Eye (tissue), 1 donor: Measurements from ENCODE around the gene TMEM161B.
"Not testable (repeated sequence)": the region's sequence is repeated elsewhere in the genome, so short reads cannot be mapped to it uniquely, and the experiment has no call there.

ENCODE experiments used
- DNase-seq: peaks from one replicate; pipeline ENCODE4 v3.0.0-alpha.2; 2015

TMEM161B gene

DNA sequence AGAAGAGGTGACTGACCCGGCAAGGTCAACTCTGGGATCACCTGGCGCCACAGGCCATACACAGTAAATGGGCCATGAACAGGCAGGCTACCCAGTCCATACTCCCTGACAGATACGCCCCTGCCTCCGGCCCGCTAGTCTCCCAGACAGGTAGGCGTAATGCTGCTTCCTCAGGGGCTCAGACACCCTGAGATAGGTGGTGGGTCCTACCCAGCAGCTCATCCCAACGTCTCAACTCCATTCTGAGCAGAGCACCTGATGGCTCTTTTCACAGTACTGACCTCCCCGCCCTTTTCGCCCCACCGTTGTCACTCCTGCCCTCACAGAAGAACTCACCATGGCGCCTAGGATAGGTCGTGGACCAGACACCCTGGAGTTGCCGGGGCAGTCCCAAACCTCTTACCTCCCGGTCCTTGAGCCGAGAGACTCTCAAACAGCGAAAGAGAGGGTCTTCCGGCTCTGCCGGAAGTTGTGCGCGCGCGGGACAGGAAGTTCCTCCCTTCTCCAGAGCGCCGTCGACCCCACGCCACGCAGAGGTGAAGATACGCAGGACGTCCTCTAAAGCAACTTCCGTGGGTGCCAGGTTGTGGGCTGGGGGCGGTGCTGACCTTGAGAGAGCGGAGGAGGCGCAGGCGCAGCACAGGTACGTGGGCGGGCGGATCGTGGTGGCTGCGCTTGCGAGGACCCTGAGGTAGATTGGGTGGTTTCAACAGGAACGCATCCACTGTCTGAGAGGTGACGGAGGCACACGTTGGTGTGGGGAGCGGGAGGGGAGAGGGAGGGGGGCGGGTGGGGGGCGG lies at the start of gene TMEM161B:
Gene TMEM161B, minus strand, starts transcription at position 461 of the 800 bp plus-strand sequence. Its CDS starts 122 bp downstream, at position 339.
- peak; percentile 93 for DNase-seq

DNA sequence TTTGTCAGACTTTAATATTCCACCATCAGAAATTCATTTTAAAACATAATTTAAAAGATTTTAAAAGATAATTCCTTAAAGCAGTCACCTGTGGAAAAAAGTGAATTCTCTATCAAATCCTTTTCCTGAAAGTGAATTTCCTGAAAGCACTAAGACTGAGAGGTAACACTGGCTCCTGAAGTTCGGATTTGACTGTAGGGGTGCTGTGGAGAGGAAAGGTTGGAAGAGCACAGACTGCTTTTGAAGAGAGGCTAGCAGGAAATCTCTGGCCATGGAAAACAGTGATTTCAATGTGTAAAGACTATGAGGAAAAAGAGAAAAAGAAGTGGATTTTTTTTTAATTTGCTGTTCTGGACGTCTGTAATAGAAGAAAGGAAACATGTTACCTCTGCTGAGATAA lies 35.7 kb upstream of the TMEM161B start:
- no peak for DNase-seq

DNA sequence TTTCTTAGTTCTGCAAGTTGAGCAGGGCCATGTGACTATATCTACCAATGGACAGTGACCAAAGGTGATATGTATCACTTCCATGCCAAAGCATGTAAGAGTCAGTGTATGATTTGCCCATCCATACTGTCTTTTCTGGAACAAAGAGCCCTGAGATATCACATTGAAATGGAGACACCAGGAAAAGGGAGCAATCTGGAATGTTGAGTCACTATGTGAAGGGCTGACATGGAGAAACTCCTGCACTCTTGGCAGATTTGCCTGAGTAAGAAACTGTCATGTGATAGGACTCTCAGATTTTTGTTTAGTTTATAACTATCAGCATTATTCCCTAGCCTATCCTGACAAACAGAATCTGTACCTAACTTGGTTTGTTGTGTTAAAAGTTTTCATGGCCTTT lies 29.8 kb upstream of the TMEM161B start:
- no peak for DNase-seq

DNA sequence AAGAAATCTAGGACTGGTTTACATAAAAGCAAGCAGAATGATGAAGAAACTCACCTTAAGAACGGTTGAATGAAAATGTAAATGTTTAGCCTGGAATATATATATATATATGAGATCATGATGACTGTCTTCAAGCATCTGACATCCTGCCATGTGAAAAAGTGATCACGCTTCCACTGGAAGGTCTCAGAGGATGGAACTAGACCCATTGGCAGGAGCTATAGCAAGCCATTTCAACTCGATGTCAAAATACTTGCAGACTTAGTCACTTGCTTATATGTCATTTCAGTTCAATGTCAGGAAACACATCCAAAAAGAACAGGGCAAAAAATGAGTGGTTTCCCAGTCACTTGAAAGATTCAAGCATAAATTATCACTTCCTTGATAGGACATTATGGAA lies 22.2 kb upstream of the TMEM161B start:
- DNase-seq, result no peak

DNA sequence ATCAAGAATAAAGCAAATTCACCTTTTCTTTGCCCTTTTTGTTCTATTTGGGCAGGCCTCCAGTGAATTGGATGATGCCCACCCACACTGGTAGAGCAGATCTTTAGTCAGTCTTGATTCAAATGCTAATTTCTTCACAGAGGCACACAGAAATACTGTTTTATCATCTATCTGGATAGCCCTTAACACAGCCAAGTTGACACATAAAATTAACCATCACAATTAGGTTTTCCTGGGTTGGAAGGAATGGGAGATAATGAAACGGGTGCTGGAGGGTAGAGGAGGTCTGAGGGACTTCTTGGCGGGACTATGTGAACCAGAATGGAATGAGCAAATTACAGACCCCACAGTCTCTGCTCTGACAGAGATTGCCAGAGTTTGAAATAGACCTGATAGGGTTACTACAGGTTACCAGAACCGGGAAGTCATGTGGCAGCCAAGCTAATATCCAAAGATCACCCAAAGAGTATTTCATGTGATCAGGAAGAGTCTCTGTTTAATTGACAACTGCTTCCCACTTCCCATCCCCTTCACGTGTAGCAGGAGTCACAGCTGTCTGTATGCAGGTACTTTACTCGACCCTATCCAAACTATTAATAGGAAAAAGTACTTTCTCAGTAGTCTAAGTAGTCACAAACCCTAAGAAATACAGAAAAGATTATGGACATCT lies 20.0 kb upstream of the TMEM161B start:
- no peak for DNase-seq

DNA sequence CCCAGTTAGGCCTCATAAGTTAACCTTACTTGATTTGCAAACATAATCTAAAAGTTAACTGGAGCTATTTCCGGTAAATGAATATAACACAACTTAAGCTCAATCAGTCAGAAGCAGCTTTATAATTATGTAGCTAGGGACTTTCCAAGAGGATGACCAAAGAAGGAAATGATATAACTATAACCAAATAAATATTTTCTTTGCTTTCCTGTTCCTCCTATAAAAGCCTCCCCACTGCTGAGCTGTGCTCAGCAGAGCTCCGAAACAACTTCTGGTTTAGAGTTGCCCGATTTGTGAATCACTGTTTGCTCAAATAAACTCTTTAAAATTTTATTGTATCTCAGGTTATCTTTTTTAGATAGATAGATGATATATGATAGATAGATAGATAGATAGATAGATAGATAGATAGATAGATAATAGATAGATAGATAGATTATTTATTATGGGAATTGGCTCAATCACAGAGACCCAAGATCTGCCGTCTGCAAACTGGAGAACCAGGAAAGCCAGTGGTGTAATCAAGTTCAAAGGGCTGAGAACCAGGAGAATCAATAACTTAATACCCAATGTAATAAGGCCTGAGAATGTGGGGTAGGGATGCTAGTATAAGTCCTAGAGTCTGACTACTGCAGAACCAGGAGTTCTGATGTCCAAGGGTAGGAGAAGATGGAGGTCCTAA lies 19.3 kb upstream of the TMEM161B start:
- no peak for DNase-seq

DNA sequence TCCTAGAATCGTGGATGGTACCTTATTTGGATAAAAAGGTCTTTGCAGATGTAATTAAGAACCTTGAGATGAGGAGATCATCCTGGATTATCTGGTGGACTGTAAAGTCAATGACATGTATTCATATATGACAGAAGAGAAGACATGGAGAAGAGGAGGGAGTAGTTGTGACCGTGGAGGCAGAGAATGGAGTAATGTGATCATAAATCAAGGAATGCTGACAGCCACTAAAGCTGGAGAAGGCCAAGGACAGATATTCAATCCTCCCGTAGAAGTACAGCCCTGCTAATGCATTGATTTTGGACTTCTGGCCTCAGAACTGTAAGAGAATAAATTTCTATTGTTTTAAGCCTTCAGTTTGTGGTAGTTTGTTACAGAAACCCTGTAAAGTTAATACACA lies 18.7 kb upstream of the TMEM161B start:
- no peak for DNase-seq

DNA sequence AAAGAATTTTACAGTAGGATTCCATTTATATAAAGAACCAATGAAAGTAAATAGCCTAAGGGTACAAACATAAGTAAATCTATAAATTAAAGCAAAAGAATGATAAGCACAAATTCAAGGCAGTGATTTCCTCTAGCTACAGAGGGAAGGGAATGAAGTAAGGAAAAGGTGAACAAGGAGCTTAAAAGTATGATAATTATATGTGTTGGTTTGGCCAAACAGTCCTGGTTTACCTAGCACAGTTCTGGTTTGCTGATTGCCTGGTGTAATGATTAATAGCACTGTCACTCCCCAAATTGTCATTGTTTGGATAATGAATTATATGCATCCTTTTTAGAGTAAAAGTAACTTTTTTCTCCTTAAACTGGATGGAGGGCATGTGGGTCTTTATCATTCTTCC lies 15.0 kb upstream of the TMEM161B start:
- no peak for DNase-seq

DNA sequence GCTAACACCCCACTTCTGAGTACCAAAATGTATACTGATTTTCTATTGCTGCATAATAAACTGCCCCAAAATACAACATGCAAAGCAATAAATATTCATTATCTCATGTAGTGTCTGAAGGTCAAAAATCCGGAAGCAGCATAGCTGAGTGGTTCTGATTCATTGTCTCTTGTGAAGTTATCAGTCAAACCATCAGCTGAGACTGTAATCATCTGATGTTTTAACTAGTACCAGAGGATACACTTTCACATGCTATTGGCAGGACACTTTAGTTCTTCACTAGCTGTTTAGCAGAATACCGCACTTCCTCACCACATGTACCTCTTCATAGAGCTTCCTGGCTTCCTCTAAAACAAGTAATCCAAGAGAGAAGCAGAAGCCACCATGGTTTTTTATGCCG lies 12.7 kb upstream of the TMEM161B start:
- no peak for DNase-seq

DNA sequence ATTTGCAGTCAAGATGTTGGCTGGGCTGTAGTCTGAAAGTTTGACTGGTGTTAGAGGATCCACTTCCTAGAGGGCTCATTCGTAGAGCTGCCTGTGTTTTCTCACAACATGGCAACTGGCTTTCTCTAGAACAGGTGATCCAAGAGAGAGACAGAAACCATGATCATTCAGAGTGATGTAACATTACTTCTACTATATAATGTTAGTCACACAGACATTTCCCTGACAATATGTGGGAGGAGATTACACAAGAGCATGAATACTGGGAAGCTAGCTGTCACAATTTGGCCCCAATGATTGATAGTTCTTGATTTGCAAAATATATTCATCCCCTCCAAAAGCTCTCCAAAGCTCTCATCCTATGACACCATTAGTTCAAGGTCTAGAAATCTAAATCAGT lies 10.9 kb upstream of the TMEM161B start:
- no peak for DNase-seq

DNA sequence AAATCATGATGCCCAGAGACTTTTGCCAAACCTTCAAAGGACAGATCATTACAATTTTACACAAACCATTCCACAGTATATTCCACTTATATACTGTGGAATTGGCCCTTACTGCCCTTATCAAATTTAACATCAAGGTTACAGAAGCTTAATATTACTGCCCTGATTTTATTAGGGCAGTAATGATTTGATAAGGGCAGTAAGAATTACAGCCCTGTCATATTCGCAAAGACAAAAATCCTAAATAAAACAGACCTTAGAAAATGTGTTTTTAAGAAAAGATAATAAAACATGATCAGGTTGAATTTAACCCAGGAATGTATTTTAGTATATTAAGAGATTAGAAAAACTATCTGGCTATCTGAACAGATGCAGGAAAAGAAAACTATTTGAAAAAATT lies 7.7 kb upstream of the TMEM161B start:
- DNase-seq, result no peak

DNA sequence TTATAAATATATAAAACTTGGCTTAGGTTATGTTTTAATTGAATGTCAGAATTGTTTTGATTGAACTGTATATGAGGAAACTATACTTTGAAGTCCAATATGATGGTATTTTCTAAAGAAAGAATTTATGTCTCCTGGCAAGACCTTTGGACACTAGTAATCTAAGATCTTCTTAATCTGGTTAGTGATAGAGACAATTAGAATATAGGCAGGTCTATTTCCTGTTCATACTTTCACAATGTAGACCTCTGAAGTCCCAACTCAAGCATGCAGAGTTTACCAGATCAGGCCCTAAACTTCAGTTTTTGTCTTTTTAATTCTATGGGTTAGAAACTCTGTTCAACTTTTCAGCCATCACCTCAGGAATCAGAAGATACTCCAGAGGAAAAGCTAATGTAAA lies 6.9 kb upstream of the TMEM161B start:
- no peak for DNase-seq

DNA sequence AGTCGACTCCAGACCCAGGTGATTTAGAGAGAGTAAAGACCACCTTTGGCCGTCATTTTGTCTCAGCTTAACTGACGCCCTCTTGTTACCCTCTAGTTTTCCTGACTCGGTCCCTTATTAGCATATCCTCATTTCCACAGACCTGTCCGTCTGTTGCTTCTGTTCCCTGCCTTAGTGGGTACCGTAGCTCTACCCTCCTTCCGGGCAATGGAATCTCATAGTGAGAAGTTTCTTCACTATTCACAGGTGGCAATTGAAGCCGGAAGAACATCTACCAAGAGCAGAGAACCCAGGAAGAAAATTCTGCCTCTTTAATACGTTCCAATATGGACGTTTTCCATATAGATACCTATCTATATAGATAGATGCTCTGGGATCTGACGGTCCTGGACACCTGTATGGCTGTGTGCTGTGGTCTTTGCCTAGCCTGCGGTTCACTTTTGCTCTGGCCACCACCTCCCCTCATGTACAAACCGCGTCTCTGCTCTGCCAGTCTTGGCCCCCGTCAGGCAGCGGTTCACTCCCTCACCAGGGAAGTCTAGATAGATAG lies 652 bp upstream of the TMEM161B start:
- peak; percentile 46 for DNase-seq

DNA sequence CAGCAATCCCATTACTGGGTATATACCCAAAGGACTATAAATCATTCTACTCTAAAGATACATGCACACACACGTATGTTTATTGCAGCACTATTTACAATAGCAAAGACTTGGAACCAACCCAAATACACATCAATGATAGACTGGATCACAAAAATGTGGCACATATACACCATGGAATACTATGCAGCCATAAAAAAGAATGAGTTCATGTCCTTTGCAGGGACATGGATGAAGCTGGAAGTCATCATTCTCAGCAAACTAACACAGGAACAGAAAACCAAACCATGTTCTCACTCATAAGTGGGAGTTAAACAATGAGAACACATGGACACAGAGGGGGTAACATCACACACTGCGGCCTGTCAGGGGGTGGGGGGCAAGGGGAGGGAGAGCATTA lies 4.1 kb downstream of the TMEM161B start:
- not testable (repeated sequence) for DNase-seq

DNA sequence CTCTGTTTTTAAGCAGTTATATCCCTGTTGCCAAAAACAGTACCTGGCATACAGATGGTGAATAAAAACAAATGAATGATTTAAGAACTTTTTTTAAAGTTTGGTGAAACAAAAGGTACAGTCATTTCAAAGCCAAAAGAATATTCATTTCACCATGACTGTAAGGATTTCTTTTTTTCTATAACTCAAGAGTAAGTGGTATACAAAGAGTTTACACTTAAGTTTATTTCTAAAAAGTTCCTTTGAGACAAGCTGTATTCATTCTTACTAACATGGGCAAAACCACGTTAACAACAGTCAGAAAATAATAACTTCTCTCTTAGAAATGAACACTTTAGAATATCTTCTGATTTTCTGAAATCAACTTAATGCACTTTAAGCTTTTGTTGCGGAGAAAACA lies 5.3 kb downstream of the TMEM161B start:
- DNase-seq, result no peak

DNA sequence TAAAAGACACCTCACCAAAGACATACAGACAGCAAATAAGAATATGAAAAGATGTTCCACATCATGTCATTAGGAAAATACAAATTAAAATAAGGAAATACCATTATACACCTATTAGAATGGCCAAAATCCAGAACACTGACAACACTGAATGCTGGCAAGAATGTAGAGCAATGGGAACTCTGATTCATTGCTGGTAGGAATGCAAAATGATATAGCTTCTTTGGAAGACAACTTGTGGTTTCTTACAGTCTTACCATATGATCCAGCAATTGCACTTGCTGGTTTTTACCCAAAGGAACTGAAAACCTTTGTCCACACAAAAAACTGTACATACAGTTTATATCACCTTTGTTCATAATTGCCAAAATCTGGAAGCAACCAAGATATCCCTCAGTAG lies 6.5 kb downstream of the TMEM161B start:
- no peak for DNase-seq

DNA sequence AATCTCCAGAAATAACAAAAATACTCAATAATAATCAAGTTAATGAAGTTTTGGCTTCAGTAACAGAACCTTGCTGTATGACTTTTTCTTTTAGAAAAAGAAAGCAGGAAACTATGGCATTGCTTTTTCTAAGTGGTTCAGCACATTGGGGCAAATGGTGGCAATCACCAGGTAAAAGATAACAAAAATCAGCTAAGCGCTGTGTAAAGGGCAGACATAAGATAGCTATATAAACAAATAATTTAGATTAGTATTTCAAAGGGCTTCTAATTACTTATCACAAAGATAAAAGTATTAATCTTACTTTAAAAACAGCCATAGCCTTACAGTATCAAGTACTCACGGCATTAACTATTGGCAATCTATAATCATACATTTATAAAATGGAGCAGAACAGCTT lies 10.0 kb downstream of the TMEM161B start:
- DNase-seq, result no peak

DNA sequence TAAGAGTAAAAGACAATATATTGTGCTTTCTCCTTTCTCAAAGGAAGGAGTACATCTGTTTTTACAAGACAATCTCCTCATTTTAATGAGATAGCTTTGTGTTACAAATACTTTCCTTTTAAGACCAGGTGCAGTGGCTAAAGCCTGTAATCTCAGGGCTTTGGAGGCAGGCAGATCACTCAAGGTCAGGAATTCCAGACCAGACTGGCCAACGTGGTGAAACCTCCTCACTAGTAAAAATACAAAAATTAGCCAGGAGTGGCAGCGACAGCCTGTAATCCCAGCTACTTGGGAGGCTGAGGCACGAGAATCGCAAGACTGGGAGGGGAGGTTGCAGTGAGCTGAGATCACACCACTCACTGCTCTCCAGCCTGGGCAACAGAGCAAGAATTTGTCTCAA lies 11.8 kb downstream of the TMEM161B start:
- no peak for DNase-seq

DNA sequence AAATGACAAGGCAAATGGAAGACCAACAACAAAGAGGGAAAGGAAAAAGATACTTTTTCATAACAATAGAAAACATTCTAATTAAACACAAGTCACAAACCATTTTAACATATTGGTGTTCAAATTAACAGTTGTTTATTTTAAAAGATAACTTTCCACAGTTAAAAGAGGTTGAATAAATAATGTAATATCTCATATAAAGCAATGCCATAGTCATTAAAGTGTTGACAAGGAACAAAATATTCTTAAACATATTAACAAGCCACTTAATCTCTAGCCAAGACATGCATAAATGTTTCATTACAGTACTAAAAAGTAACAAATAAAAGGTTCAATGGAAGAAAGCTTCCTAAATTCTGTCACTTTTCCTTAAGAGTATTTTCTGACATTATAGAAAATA lies 12.6 kb downstream of the TMEM161B start:
- no peak for DNase-seq

DNA sequence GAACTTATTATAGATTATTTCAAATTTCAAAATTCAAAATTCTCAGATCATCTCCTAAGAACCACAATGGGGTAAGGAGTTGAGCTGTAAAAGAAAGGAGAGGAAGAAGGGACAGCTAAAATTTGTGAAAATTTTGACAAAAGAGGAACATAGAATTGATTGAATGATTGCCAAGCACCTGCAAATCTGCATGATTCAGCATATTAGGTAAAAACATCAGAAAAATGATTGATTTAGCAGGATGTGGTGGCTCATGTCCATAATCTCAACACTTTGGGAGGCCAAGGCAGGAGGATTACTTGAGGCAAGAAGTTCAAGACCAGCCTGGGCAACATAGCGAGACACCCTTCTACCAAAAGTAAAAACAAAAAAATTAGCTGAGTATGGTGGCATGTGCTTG lies 14.3 kb downstream of the TMEM161B start:
- DNase-seq, result no peak

DNA sequence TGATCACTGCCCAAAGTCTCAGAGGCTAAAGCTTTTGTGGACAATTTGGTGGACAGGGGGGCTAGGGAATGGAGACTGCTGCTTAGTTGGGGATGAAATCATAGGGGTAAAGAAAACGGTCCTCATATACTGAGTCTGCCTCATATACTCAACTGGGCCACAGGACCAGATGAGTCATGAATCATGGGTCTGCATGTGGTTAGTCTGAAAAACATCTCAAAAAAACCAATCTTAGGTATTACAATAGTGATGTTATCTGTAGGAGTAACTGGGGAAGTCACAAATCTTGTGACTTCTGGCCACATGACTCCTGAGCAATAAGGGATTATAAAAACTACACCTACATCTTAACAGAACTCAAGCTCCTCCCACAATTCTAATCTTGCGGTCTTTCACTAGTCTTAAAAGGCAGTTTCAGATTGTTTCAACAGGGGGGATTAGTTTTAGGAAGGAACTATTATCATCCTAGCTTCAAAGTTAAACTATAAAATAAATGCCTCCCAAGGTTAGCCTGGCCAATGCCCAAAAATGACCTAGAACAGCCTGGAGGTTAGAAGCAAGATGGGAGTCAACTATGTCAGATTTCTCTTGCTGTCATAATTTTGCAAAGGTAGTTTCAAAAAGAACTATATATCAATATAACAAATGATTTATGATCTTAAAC lies 17.5 kb downstream of the TMEM161B start:
- no peak for DNase-seq

DNA sequence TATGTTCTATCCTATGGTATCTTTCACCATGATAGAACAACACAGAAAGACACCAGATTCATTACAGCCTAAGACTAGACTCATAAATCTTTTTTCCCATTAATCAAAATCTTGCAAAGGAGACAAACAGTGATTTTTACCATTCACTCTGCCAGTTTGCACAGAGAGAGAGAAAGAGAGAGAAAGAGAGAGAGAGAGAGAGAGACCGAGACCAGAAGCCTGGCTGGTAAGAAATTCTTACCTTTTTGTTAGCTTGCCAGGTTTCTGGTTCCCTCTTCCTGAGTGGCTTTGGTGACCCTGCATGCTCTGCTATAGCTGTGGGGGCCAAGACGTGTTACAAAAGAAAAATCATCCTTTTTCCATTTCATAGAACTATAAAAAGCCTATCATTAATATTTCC lies 18.6 kb downstream of the TMEM161B start:
- DNase-seq, result no peak
